Fibroblast of lung (primary cell): ENCODE measurements around the gene HOXC10.
A peak's percentile ranks its signal among the peaks of the same experiment; 100 is the strongest.

ENCODE experiments used
- CTCF ChIP-seq, 2 donors: IDR thresholded peaks in 1 of 2; conservative IDR thresholded peaks in 1 of 2; 1 replicate in 1 of 2; 2 replicates in 1 of 2; pipeline ENCODE4 v1.5.1; 2011 to 2012; ENCODE audit warnings: low read length in 2 of 2, control low read depth in 1 of 2, inconsistent platforms in 1 of 2, low read depth in 1 of 2, mild to moderate bottlenecking in 1 of 2
- EZH2 ChIP-seq: IDR thresholded peaks from 2 replicates; pipeline ENCODE4 v1.5.1; 2012; ENCODE audit warnings: low read length, control low read depth, mild to moderate bottlenecking; ENCODE audit errors: missing control alignments

- TF ChIP-seq CTCF (conservative IDR thresholded peaks at IDR 0.05 in 1 of 2, IDR thresholded peaks at IDR 0.05 in 1 of 2; ENCODE audit: low read depth in 1 of 2, low read length in 2 of 2) (no peak), EZH2 (peak; percentile 73)
These were observed 32.3 kb downstream of the HOXC10 start for GRCh38 chr12:54017027-54017788.
